ENCODE results near the gene YBX2.

YBX2 gene

DNA sequence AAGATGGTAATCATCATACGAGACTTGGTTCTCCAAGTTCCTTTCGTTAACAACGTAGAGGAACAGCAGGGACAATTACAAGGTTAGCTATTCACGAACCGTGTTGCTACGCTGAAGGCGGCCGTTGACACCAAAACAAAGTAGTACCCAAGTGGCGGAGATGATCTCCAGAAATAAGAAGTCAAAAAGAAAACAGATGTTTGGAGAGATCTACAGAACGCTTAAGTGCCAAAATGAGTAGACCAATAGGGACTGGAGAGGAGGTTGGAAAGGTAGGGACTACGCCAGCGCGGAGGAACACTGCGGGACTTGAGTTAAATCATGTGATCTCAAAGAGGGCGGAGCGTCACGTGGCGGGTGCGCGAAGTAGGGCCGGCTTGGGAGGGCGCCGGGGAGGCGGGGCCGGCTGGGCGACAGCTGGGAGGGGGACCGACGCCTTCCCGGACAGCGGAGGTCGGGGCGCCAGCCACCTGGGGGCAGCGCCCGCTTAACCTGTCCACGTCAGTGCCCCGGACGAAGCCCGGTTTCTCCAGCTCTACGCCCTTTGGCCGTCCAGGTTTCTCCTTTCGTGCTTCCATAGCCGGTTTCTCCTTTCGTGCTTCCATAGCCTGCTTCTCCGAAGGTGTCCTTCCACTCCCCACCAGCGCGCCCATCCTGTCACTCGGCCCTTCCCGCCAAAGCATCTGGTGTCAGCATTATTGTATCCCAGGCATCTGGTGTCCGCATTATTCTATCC lies 51.6 kb downstream of the YBX2 start:
- TF ChIP-seq, protein P1, sequence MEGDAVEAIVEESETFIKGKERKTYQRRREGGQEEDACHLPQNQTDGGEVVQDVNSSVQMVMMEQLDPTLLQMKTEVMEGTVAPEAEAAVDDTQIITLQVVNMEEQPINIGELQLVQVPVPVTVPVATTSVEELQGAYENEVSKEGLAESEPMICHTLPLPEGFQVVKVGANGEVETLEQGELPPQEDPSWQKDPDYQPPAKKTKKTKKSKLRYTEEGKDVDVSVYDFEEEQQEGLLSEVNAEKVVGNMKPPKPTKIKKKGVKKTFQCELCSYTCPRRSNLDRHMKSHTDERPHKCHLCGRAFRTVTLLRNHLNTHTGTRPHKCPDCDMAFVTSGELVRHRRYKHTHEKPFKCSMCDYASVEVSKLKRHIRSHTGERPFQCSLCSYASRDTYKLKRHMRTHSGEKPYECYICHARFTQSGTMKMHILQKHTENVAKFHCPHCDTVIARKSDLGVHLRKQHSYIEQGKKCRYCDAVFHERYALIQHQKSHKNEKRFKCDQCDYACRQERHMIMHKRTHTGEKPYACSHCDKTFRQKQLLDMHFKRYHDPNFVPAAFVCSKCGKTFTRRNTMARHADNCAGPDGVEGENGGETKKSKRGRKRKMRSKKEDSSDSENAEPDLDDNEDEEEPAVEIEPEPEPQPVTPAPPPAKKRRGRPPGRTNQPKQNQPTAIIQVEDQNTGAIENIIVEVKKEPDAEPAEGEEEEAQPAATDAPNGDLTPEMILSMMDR (conservative IDR thresholded peaks at IDR 0.05), result no peak
- peak overlapping the region; percentile 92 for H3K27ac ChIP-seq

DNA sequence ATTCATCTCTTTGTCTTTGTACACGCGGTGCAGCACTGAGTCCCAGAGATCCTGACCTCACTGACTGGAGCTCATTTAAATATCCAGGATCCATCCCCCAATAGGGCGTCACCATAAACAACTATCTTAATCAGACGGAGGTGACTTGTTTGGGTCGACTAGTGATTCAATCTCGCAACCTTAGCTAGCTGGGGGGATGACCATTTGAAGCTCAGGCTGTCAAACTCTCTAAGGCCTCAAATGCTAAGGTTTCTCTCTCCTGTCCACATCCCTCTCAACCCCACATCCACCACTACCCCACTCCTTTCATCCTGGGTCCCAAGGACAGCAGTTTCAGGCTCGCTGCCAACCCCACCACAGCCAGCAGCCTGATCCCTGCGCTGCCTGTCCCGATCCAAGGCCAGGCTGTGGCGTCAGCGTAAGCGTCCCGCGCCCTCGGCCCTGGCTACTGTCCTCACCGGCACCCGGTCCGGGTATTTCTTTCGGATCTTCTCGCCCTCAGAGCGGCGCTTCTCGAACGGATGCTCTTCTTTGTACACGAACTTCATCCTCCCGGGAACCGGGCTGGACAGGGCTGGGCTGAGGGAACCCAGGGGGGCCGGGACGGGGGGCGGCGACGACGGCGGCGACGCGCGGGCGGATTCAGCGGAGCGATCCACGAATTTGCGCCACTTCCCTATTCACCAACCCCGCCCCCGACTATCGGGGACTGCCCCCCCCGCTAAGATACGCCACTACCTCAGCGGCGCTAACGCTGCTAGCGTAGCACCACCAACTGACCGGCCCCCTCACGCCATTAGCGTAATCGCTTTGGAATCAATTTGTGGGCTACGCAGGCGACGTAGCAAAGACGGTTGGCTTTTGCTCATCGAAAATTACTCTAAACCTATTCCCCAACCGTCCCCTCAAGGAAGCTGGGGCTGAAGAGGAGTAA lies 52.4 kb downstream of the YBX2 start, which contains the start of gene GABARAP:
TSS of gene GABARAP (minus strand) at position 667 of the 934 bp plus-strand sequence. CDS start at position 548, 119 bp downstream.
- TF ChIP-seq, protein P1 (conservative IDR thresholded peaks at IDR 0.05), result no peak
- H3K27ac ChIP-seq, result peak within 1 kb of the TSS; percentile 92

DNA sequence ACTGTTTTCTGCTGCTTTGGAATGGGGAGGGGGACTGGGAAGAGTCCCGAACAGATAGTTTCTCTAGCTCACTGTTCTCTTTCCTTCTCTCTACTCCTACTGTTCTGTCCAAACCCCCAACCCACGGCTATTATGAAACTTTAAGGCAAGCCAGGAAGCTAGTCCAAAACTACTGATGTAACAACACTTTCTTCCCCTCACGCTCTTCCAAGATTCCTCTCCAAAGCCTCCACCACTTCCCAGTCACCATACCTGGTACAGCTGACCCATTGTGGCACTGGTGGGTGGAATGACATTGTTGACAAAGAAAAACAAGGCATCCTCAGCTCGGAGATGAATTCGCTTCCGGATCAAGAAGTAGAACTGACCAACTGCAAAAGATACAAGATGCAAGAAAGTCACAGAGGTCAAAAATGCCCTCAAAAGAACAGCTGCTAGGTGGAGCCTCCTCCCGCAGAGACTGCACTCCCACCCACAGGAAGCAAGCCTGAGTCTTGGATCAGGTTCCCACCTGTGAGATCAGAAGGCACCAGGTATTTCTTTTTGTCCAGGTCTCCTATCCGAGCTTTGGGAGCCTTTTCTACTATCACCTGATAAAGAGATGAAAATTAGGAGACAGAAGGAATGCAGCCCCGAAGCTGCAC lies 53.2 kb downstream of the YBX2 start:
- H3K27ac ChIP-seq, result peak overlapping the region; percentile 92
- TF ChIP-seq, protein P1 (conservative IDR thresholded peaks at IDR 0.05), result no peak

DNA sequence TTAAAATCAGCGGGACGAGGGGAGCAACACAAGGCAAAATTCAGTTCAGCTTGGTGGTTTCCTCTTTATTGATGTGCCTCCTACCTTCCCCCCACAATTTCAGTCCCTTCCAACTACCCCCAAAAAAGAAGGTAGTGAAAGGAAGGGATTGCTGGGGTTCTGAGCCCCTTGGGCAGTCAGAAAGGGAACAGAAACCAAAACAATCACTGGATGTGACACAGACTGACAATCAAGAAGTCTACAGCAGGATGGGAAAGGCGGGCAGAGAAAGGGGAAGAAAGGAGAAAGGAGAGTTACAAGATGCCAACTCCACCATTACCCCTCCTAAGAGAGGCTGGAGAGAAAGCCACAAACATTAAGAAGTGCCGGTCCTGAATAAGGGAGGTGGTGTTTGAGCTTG lies 54.1 kb downstream of the YBX2 start:
- peak overlapping the region; percentile 92 for H3K27ac ChIP-seq
- TF ChIP-seq, protein P1 (conservative IDR thresholded peaks at IDR 0.05), result no peak

DNA sequence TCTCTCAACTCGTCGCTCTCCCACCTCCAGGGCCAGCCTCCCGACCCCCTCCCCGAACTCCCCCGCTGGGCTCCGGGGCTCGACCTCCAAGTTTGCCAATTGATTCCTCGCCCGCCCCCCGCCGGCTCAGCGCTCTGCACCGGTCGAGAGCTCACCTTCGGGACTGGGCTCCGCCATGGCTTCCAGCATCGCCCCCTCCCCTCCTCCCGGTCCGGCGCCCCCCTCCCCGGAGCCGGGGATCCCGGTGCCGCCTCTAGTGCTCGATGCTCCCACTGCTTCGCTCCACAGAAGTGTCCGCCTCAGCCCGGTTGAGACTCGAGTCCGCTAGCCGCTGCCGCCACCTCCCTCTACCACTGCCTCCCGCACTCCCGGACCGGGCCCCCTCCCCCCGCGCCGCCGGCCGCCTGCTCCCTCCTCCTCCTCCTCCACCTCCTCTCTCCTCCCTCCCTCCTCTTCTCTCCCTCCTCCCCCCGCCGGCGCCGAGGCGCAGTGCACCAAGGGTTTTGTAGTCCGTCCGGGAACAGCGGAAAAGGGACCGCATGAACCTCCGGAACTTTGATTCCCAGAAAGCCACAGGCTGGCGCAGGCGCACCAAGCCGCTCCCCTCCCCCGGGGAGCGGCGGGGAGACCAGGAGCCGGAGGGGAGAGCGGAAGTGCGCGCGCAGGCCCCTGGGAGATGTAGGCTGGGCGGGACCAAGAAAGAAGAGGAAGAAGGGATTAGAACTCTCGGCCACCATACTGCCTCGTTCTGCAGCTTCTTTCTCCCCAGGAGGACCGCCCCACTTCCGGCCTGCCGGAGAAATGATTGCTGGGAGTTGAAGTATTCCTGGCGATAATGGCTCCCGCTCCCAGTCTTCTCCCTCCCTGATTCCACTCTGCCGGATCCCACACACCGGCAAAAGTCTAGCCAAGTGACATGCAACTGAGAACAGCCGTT lies 55.1 kb downstream of the YBX2 start, which contains the start of gene PHF23:
TSS of gene PHF23 (minus strand) at position 367 of the 937 bp plus-strand sequence. CDS start at position 189, 178 bp downstream.
- H3K27ac ChIP-seq, result peak within 1 kb of the TSS; percentile 92
- TF ChIP-seq, protein P1 (conservative IDR thresholded peaks at IDR 0.05), result no peak

DNA sequence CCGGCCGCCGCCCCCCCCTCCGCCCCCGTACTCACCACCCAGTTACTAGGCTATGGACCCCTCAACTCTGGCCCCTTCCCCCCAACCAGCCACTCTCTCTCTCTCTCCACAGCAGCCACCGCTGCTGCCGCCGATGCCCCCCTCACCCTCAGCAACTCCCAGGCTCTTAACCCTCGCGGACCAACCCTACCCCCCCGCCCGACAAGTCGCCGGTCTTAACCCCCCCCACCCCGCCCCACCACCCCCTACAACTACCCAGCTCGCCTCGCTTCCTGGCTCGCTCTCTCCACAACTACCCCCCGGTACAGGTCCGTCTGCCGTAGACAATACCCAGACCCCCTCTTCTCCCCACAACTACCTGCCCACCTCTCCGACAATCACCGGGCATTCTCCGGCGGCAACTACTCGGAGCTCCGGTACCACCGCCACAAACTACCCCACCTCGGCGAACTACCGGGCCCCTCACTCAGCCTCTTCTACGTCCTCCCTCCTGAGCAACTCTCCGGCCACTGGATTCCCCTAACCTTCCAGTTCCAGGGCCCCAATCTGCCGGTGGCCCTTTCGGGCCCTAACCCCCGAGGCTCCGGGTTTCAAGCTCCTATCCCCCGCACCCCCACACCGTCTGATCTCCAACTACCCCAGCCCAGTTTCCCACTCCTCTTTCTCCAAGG lies 55.9 kb downstream of the YBX2 start:
- H3K27ac ChIP-seq, result peak overlapping the region; percentile 81
- TF ChIP-seq, protein P1 (conservative IDR thresholded peaks at IDR 0.05), result no peak

Data from VCaP (cell line).